Epidermal melanocyte (primary cell): ENCODE results near the gene KIF20B.
"Not testable (repeated sequence)": the region's sequence is repeated elsewhere in the genome, so short reads cannot be mapped to it uniquely, and the experiment has no call there.

ENCODE experiments used
- DNase-seq: peaks from one replicate; pipeline ENCODE4 v3.0.0; 2011; ENCODE audit warnings: low spot score; ENCODE audit not compliant: insufficient read length

KIF20B gene

GRCh38 chr10:89684604-89685003, 16.8 kb upstream of the KIF20B start:
- no peak for DNase-seq

- DNase-seq: no peak
Observed at GRCh38 chr10:89685936-89686335, 15.5 kb upstream of the KIF20B start.

GRCh38 chr10:89690027-89690426, 11.4 kb upstream of the KIF20B start:
- DNase-seq: no peak

GRCh38 chr10:89692416-89692815, 9.0 kb upstream of the KIF20B start:
- DNase-seq: no peak

- no peak for DNase-seq
Observed at GRCh38 chr10:89693176-89693575, 8.2 kb upstream of the KIF20B start.

- no peak for DNase-seq
Observed at GRCh38 chr10:89695307-89695706, 6.1 kb upstream of the KIF20B start.

- DNase-seq: no peak
Observed at GRCh38 chr10:89697946-89698345, 3.4 kb upstream of the KIF20B start.

- no peak for DNase-seq
Observed at GRCh38 chr10:89699581-89700064, 1.8 kb upstream of the KIF20B start.

GRCh38 chr10:89700923-89701241, 508 bp upstream of the KIF20B start:
- DNase-seq: no peak

- no peak for DNase-seq
Observed at GRCh38 chr10:89702121-89702480, 711 bp downstream of the KIF20B start.

GRCh38 chr10:89705466-89705865, 4.1 kb downstream of the KIF20B start:
- no peak for DNase-seq

GRCh38 chr10:89706011-89706410, 4.6 kb downstream of the KIF20B start:
- no peak for DNase-seq

GRCh38 chr10:89707372-89707771, 6.0 kb downstream of the KIF20B start:
- DNase-seq: no peak

GRCh38 chr10:89710753-89711152, 9.4 kb downstream of the KIF20B start:
- DNase-seq: peak; percentile 15

- no peak for DNase-seq
Observed at GRCh38 chr10:89734616-89735015, 33.2 kb downstream of the KIF20B start.

GRCh38 chr10:89738551-89739209, 37.3 kb downstream of the KIF20B start:
- DNase-seq: no peak

GRCh38 chr10:89741126-89741762, 39.9 kb downstream of the KIF20B start:
- no peak for DNase-seq

- DNase-seq: no peak
Observed at GRCh38 chr10:89744026-89744425, 42.6 kb downstream of the KIF20B start.

- DNase-seq: no peak
Observed at GRCh38 chr10:89745903-89746302, 44.5 kb downstream of the KIF20B start.

GRCh38 chr10:89750441-89750840, 49.1 kb downstream of the KIF20B start:
- no peak for DNase-seq

GRCh38 chr10:89755374-89755773, 54.0 kb downstream of the KIF20B start:
- DNase-seq: no peak

- DNase-seq: no peak
Observed at GRCh38 chr10:89759531-89759930, 58.1 kb downstream of the KIF20B start.

GRCh38 chr10:89763671-89764070, 62.3 kb downstream of the KIF20B start:
- not testable (repeated sequence) for DNase-seq
